WTC11 (cell line): ENCODE data around the gene TRAF3IP3. TPM values are rescaled to one million over a fixed set of nuclear protein-coding genes. Genes with fewer than 3 reads are reported as not detected.

Experiments
- ATAC-seq: fragments of 200-7000 bp; cut with Tn5 transposase; 2 replicates; pipeline ENCODE4 v1.10.0; 2021; ENCODE audit warnings: mild to moderate bottlenecking, moderate library complexity
- CTCF ChIA-PET: fragments of 300-600 bp; sonication (Branson Sonifier 250); formaldehyde crosslinking; loops from one replicate; lab custom pipeline; 2021; ENCODE audit warnings: antibody characterized with exemption; lab: Charles Lee
- POLR2A ChIA-PET: fragments of 350-600 bp; sonication (Branson Sonifier 250); formaldehyde crosslinking; loops from one replicate; lab custom pipeline; 2021; ENCODE audit warnings: antibody characterized with exemption; lab: Charles Lee
- DNase-seq: peaks from one replicate; pipeline ENCODE4 v3.0.0; 2021; ENCODE audit warnings: low spot score
- H3K27ac Mint-ChIP-seq: 2 replicates; pipeline ENCODE4 v1.8.0; 2021; ENCODE audit warnings: mixed read lengths
- H3K27me3 Mint-ChIP-seq: 2 replicates; pipeline ENCODE4 v1.8.0; 2021; ENCODE audit warnings: low read depth, mild to moderate bottlenecking, moderate library complexity, mixed read lengths
- H3K36me3 Mint-ChIP-seq: 2 replicates; pipeline ENCODE4 v1.8.0; 2021; ENCODE audit warnings: mixed read lengths
- H3K4me1 Mint-ChIP-seq: 2 replicates; pipeline ENCODE4 v1.8.0; 2022; ENCODE audit warnings: mixed read lengths
- H3K4me3 Mint-ChIP-seq: 2 replicates; pipeline ENCODE4 v1.8.0; 2021; ENCODE audit warnings: mild to moderate bottlenecking, moderate library complexity, mixed read lengths
- H3K9me3 Mint-ChIP-seq: 2 replicates; pipeline ENCODE4 v1.8.0; 2021; ENCODE audit warnings: mixed read lengths
- ATF1 ChIP-seq: sonication (generic); formaldehyde crosslinking; IDR thresholded peaks from 2 replicates; pipeline ENCODE4 v1.8.1; 2023; ENCODE audit warnings: mild to moderate bottlenecking, moderate library complexity, missing genetic modification reagents
- CDX4 ChIP-seq: fragments of 250-450 bp; sonication (Bioruptor Pico); IDR thresholded peaks from 2 replicates; pipeline ENCODE4 v1.9.0; 2021; ENCODE audit warnings: moderate library complexity, mild to moderate bottlenecking, inconsistent platforms, borderline replicate concordance
- ETV6 ChIP-seq: sonication (generic); formaldehyde crosslinking; IDR thresholded peaks from 2 replicates; pipeline ENCODE4 v1.8.1; 2022; ENCODE audit warnings: mild to moderate bottlenecking, missing genetic modification reagents
- GTF2I ChIP-seq: fragments of 250-450 bp; sonication (Bioruptor Pico); conservative IDR thresholded peaks from 2 replicates; pipeline ENCODE4 v1.4.0; 2021; ENCODE audit warnings: mild to moderate bottlenecking
- HMGA2 ChIP-seq: fragments of 250-450 bp; sonication (Bioruptor Pico); IDR thresholded peaks from 2 replicates; pipeline ENCODE4 v1.4.0; 2021; ENCODE audit warnings: mild to moderate bottlenecking, moderate library complexity
- IRF2 ChIP-seq: sonication (generic); formaldehyde crosslinking; IDR thresholded peaks from 2 replicates; pipeline ENCODE4 v1.8.0; 2022; ENCODE audit warnings: low read depth, missing genetic modification reagents, borderline replicate concordance
- KAT7 ChIP-seq: sonication (generic); formaldehyde crosslinking; IDR thresholded peaks from 2 replicates; pipeline ENCODE4 v1.8.1; 2023; ENCODE audit warnings: missing genetic modification reagents, mild to moderate bottlenecking, borderline replicate concordance
- MLX ChIP-seq: sonication (generic); formaldehyde crosslinking; IDR thresholded peaks from 2 replicates; pipeline ENCODE4 v1.8.1; 2023; ENCODE audit warnings: mild to moderate bottlenecking, missing genetic modification reagents, moderate library complexity
- NFYB ChIP-seq: sonication (generic); formaldehyde crosslinking; conservative IDR thresholded peaks from 2 replicates; pipeline ENCODE4 v1.8.0; 2022; ENCODE audit warnings: low read depth, missing genetic modification reagents
- OVOL2 ChIP-seq: fragments of 250-450 bp; sonication (Bioruptor Pico); IDR thresholded peaks from 2 replicates; pipeline ENCODE4 v1.9.0; 2021; ENCODE audit warnings: mild to moderate bottlenecking, borderline replicate concordance
- RORB ChIP-seq: fragments of 250-450 bp; sonication (Bioruptor Pico); IDR thresholded peaks from 2 replicates; pipeline ENCODE4 v1.9.0; 2021; ENCODE audit warnings: mild to moderate bottlenecking
- SOX15 ChIP-seq: fragments of 250-450 bp; sonication (Bioruptor Pico); IDR thresholded peaks from 2 replicates; pipeline ENCODE4 v1.9.0; 2021; ENCODE audit warnings: mild to moderate bottlenecking
- STAT6 ChIP-seq: sonication (generic); formaldehyde crosslinking; conservative IDR thresholded peaks from 2 replicates; pipeline ENCODE4 v1.8.1; 2023; ENCODE audit warnings: mild to moderate bottlenecking, low read depth, missing genetic modification reagents, moderate library complexity
- USF1 ChIP-seq: sonication (generic); formaldehyde crosslinking; IDR thresholded peaks from 2 replicates; pipeline ENCODE4 v1.8.0; 2022; ENCODE audit warnings: mild to moderate bottlenecking, missing genetic modification reagents
- ZNF219 ChIP-seq: sonication (generic); formaldehyde crosslinking; IDR thresholded peaks from 2 replicates; pipeline ENCODE4 v1.8.0; 2023; ENCODE audit warnings: missing genetic modification reagents, mild to moderate bottlenecking, borderline replicate concordance
- ZNF423 ChIP-seq: fragments of 250-450 bp; sonication (Bioruptor Pico); IDR thresholded peaks from 2 replicates; pipeline ENCODE4 v2.1.2; 2022; ENCODE audit warnings: mild to moderate bottlenecking, moderate library complexity
- ZNF532 ChIP-seq: fragments of 250-450 bp; sonication (Bioruptor Pico); IDR thresholded peaks from 2 replicates; pipeline ENCODE4 v1.9.0; 2021; ENCODE audit warnings: mild to moderate bottlenecking, borderline replicate concordance
- ZNF671 ChIP-seq: fragments of 250-450 bp; sonication (Bioruptor Pico); IDR thresholded peaks from 2 replicates; pipeline ENCODE4 v1.8.0; 2021; ENCODE audit warnings: mild to moderate bottlenecking
- total RNA-seq: library from RNA; stranded (reverse); gene quantifications from 3 replicates; pipeline ENCODE4 v1.2.3, GENCODE V29; 2021
- TF ChIP-seq, protein P1 (sequence below): sonication (generic); formaldehyde crosslinking; IDR thresholded peaks from 2 replicates; pipeline ENCODE4 v1.8.1; 2022; ENCODE audit warnings: missing genetic modification reagents, borderline replicate concordance
- TF ChIP-seq, protein P2 (sequence below): sonication (generic); formaldehyde crosslinking; IDR thresholded peaks from 2 replicates; pipeline ENCODE4 v1.8.1; 2022; ENCODE audit warnings: mild to moderate bottlenecking, moderate library complexity, missing genetic modification reagents
- TF ChIP-seq, protein P3 (sequence below): sonication (generic); formaldehyde crosslinking; IDR thresholded peaks from 2 replicates; pipeline ENCODE4 v1.8.1; 2023; ENCODE audit warnings: mild to moderate bottlenecking, missing genetic modification reagents

The TRAF3IP3 gene
- total RNA-seq, 1 experiment from 2014 or later = 0.74 TPM

DNA sequence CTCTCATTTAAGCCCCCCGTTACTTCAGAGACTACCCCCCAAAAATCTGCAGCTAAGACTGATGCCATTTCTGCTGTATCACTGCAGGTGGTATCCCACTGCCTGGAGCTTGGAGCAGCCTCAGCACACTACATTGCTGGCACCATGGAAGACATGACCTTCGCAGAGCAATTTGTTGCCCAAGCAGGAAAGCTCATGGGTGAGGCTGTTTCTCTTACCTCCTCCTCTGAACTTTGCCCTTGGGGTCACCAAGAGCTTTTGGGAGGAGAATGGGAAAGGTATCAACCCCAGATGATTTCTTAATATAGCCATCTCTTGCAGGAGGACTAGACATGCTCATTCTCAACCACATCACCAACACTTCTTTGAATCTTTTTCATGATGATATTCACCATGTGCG is 49.2 kb upstream of the TRAF3IP3 start (continued):
- TF ChIP-seq CDX4 (CRISPR knock-in tag) (no peak), ATF1 (no peak), OVOL2 (no peak), STAT6 (CRISPR knock-in tag) (no peak), ZNF532 (no peak), KAT7 (CRISPR knock-in tag) (no peak), ETV6 (CRISPR knock-in tag) (no peak), ZNF423 (CRISPR knock-in tag) (no peak), ZNF671 (CRISPR knock-in tag) (no peak), GTF2I (CRISPR knock-in tag) (no peak)
- TF ChIP-seq, protein P1, sequence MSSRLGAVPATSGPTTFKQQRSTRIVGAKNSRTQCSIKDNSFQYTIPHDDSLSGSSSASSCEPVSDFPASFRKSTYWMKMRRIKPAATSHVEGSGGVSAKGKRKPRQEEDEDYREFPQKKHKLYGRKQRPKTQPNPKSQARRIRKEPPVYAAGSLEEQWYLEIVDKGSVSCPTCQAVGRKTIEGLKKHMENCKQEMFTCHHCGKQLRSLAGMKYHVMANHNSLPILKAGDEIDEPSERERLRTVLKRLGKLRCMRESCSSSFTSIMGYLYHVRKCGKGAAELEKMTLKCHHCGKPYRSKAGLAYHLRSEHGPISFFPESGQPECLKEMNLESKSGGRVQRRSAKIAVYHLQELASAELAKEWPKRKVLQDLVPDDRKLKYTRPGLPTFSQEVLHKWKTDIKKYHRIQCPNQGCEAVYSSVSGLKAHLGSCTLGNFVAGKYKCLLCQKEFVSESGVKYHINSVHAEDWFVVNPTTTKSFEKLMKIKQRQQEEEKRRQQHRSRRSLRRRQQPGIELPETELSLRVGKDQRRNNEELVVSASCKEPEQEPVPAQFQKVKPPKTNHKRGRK (CRISPR knock-in tag) = no peak
- TF ChIP-seq, protein P2, sequence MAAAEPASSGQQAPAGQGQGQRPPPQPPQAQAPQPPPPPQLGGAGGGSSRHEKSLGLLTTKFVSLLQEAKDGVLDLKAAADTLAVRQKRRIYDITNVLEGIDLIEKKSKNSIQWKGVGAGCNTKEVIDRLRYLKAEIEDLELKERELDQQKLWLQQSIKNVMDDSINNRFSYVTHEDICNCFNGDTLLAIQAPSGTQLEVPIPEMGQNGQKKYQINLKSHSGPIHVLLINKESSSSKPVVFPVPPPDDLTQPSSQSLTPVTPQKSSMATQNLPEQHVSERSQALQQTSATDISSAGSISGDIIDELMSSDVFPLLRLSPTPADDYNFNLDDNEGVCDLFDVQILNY = no peak
- TF ChIP-seq, protein P3, sequence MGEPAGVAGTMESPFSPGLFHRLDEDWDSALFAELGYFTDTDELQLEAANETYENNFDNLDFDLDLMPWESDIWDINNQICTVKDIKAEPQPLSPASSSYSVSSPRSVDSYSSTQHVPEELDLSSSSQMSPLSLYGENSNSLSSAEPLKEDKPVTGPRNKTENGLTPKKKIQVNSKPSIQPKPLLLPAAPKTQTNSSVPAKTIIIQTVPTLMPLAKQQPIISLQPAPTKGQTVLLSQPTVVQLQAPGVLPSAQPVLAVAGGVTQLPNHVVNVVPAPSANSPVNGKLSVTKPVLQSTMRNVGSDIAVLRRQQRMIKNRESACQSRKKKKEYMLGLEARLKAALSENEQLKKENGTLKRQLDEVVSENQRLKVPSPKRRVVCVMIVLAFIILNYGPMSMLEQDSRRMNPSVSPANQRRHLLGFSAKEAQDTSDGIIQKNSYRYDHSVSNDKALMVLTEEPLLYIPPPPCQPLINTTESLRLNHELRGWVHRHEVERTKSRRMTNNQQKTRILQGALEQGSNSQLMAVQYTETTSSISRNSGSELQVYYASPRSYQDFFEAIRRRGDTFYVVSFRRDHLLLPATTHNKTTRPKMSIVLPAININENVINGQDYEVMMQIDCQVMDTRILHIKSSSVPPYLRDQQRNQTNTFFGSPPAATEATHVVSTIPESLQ (CRISPR knock-in tag) = no peak
- TF ChIP-seq, all 79 proteins: peak for 0

GRCh38 chr1:209707308-209707707 is 48.5 kb upstream of the TRAF3IP3 start:
- ChIA-PET CTCF (interaction anchor here (1.0 to 1.9 kb wide), 3 partner anchors 41 to 138 kb away, joined by 3 to 8 read pairs (median 4); no protein-coding TSS in a partner anchor), POLR2A (no interaction called here)
- TF ChIP-seq IRF2 (CRISPR knock-in tag) (no peak), HMGA2 (CRISPR knock-in tag) (no peak), MLX (CRISPR knock-in tag) (no peak), USF1 (CRISPR knock-in tag) (no peak), ZNF423 (CRISPR knock-in tag) (no peak), CDX4 (CRISPR knock-in tag) (no peak), SOX15 (CRISPR knock-in tag) (no peak), RORB (CRISPR knock-in tag) (no peak), NFYB (CRISPR knock-in tag) (no peak), ZNF219 (CRISPR knock-in tag) (no peak)
- no peak overlapping the region for H3K27ac Mint-ChIP-seq
- peaks cover 14% of the 10 kb centered on the region for H3K4me1 Mint-ChIP-seq
- DNase-seq (no peak), ATAC-seq (no peak)
- H3K36me3 Mint-ChIP-seq = no peaks in the 10 kb centered on the region
- H3K9me3 Mint-ChIP-seq = no peaks in the 10 kb centered on the region
- no peaks in the 10 kb centered on the region for H3K27me3 Mint-ChIP-seq
- no peak overlapping the region for H3K4me3 Mint-ChIP-seq
